Mammary epithelial cell (primary cell): ENCODE results near the gene PIP.

ENCODE experiments used
- CTCF ChIP-seq, 2 donors: IDR thresholded peaks in 1 of 2; conservative IDR thresholded peaks in 1 of 2; 2 replicates each; pipeline ENCODE4 v1.5.1; 2011 to 2012; ENCODE audit warnings: inconsistent platforms in 2 of 2, low read length in 2 of 2, mild to moderate bottlenecking in 2 of 2, control low read depth in 1 of 2, low read depth in 1 of 2; ENCODE audit not compliant: insufficient read depth in 1 of 2; ENCODE audit errors: extremely low read depth in 1 of 2
- EZH2 ChIP-seq: IDR thresholded peaks from 2 replicates; pipeline ENCODE4 v1.6.1; 2012; ENCODE audit warnings: low read length, inconsistent platforms, borderline replicate concordance

GRCh38 chr7:143131781-143132180 is at the start of gene PIP:
- TF ChIP-seq EZH2 = no peak
- TF ChIP-seq CTCF (conservative IDR thresholded peaks at IDR 0.05 in 1 of 2, IDR thresholded peaks at IDR 0.05 in 1 of 2; ENCODE audit: extremely low read depth in 1 of 2, insufficient read depth in 1 of 2, low read depth in 1 of 2, low read length in 2 of 2) = no peak
